WTC11 (cell line): Measurements from ENCODE around the gene KRTAP5-6. TPM values are rescaled to one million over a fixed set of nuclear protein-coding genes. Genes with fewer than 3 reads are reported as not detected.

Experiments
- ATAC-seq: fragments of 200-7000 bp; cut with Tn5 transposase; 2 replicates; pipeline ENCODE4 v1.10.0; 2021; ENCODE audit warnings: mild to moderate bottlenecking, moderate library complexity
- CTCF ChIA-PET: fragments of 300-600 bp; sonication (Branson Sonifier 250); formaldehyde crosslinking; loops from one replicate; lab custom pipeline; 2021; ENCODE audit warnings: antibody characterized with exemption; lab: Charles Lee
- POLR2A ChIA-PET: fragments of 350-600 bp; sonication (Branson Sonifier 250); formaldehyde crosslinking; loops from one replicate; lab custom pipeline; 2021; ENCODE audit warnings: antibody characterized with exemption; lab: Charles Lee
- DNase-seq: peaks from one replicate; pipeline ENCODE4 v3.0.0; 2021; ENCODE audit warnings: low spot score
- H3K27ac Mint-ChIP-seq: 2 replicates; pipeline ENCODE4 v1.8.0; 2021; ENCODE audit warnings: mixed read lengths
- H3K27me3 Mint-ChIP-seq: 2 replicates; pipeline ENCODE4 v1.8.0; 2021; ENCODE audit warnings: low read depth, mild to moderate bottlenecking, moderate library complexity, mixed read lengths
- H3K36me3 Mint-ChIP-seq: 2 replicates; pipeline ENCODE4 v1.8.0; 2021; ENCODE audit warnings: mixed read lengths
- H3K4me1 Mint-ChIP-seq: 2 replicates; pipeline ENCODE4 v1.8.0; 2022; ENCODE audit warnings: mixed read lengths
- H3K4me3 Mint-ChIP-seq: 2 replicates; pipeline ENCODE4 v1.8.0; 2021; ENCODE audit warnings: mild to moderate bottlenecking, moderate library complexity, mixed read lengths
- H3K9me3 Mint-ChIP-seq: 2 replicates; pipeline ENCODE4 v1.8.0; 2021; ENCODE audit warnings: mixed read lengths
- ATF6 ChIP-seq: sonication (generic); formaldehyde crosslinking; IDR thresholded peaks from 2 replicates; pipeline ENCODE4 v1.8.1; 2023; ENCODE audit warnings: mild to moderate bottlenecking, missing genetic modification reagents
- CREB1 ChIP-seq: sonication (generic); formaldehyde crosslinking; IDR thresholded peaks from 2 replicates; pipeline ENCODE4 v1.8.0; 2023; ENCODE audit warnings: mild to moderate bottlenecking, missing genetic modification reagents
- CTCF ChIP-seq: fragments of 200-600 bp; IDR thresholded peaks from 2 replicates; pipeline ENCODE4 v1.8.0; 2022; ENCODE audit warnings: antibody characterized with exemption
- ELF4 ChIP-seq: sonication (generic); formaldehyde crosslinking; IDR thresholded peaks from 2 replicates; pipeline ENCODE4 v1.8.1; 2022; ENCODE audit warnings: low read depth, mild to moderate bottlenecking, moderate library complexity, missing genetic modification reagents
- GRHL2 ChIP-seq: fragments of 250-450 bp; sonication (Bioruptor Pico); IDR thresholded peaks from 2 replicates; pipeline ENCODE4 v1.8.0; 2022; ENCODE audit warnings: mild to moderate bottlenecking, moderate library complexity; ENCODE audit not compliant: insufficient replicate concordance, severe bottlenecking
- HMGA2 ChIP-seq: fragments of 250-450 bp; sonication (Bioruptor Pico); IDR thresholded peaks from 2 replicates; pipeline ENCODE4 v1.4.0; 2021; ENCODE audit warnings: mild to moderate bottlenecking, moderate library complexity
- IRF2 ChIP-seq: sonication (generic); formaldehyde crosslinking; IDR thresholded peaks from 2 replicates; pipeline ENCODE4 v1.8.0; 2022; ENCODE audit warnings: low read depth, missing genetic modification reagents, borderline replicate concordance
- MXD4 ChIP-seq: fragments of 250-450 bp; sonication (Bioruptor Pico); IDR thresholded peaks from 2 replicates; pipeline ENCODE4 v1.8.0; 2021; ENCODE audit warnings: mild to moderate bottlenecking, moderate library complexity, borderline replicate concordance
- NFATC4 ChIP-seq: fragments of 250-450 bp; sonication (Bioruptor Pico); IDR thresholded peaks from 2 replicates; pipeline ENCODE4 v1.9.0; 2021; ENCODE audit warnings: mild to moderate bottlenecking
- NR1H2 ChIP-seq: sonication (generic); formaldehyde crosslinking; IDR thresholded peaks from 2 replicates; pipeline ENCODE4 v1.9.0; 2021; ENCODE audit warnings: mild to moderate bottlenecking, moderate library complexity, missing genetic modification reagents
- RELA ChIP-seq: sonication (generic); formaldehyde crosslinking; IDR thresholded peaks from 2 replicates; pipeline ENCODE4 v1.8.1; 2022; ENCODE audit warnings: missing genetic modification reagents, mild to moderate bottlenecking, borderline replicate concordance
- ZBTB43 ChIP-seq: sonication (generic); formaldehyde crosslinking; IDR thresholded peaks from 2 replicates; pipeline ENCODE4 v1.8.1; 2023; ENCODE audit warnings: mild to moderate bottlenecking, missing genetic modification reagents
- ZNF281 ChIP-seq: sonication (generic); formaldehyde crosslinking; IDR thresholded peaks from 2 replicates; pipeline ENCODE4 v1.8.0; 2023; ENCODE audit warnings: mild to moderate bottlenecking, missing genetic modification reagents
- ZNF396 ChIP-seq: fragments of 250-450 bp; sonication (Bioruptor Pico); IDR thresholded peaks from 2 replicates; pipeline ENCODE4 v1.8.0; 2021; ENCODE audit warnings: mild to moderate bottlenecking, moderate library complexity, borderline replicate concordance
- total RNA-seq: library from RNA; stranded (reverse); gene quantifications from 3 replicates; pipeline ENCODE4 v1.2.3, GENCODE V29; 2021
- TF ChIP-seq, protein P1 (sequence below): sonication (generic); formaldehyde crosslinking; IDR thresholded peaks from 2 replicates; pipeline ENCODE4 v1.8.0; 2022; ENCODE audit warnings: mild to moderate bottlenecking, missing genetic modification reagents
- TF ChIP-seq, protein P2 (sequence below): fragments of 250-450 bp; sonication (Bioruptor Pico); IDR thresholded peaks from 2 replicates; pipeline ENCODE4 v1.9.0; 2021; ENCODE audit warnings: mild to moderate bottlenecking
- TF ChIP-seq, protein P3 (sequence below): sonication (generic); formaldehyde crosslinking; IDR thresholded peaks from 2 replicates; pipeline ENCODE4 v1.8.1; 2023; ENCODE audit warnings: mild to moderate bottlenecking, missing genetic modification reagents, borderline replicate concordance
- TF ChIP-seq, protein P4 (sequence below): sonication (generic); formaldehyde crosslinking; IDR thresholded peaks from 2 replicates; pipeline ENCODE4 v1.8.0; 2022; ENCODE audit warnings: mild to moderate bottlenecking, missing genetic modification reagents

Gene KRTAP5-6
- total RNA-seq, 1 experiment from 2014 or later = 0.35 TPM

GRCh38 chr11:1738380-1738779 lies 41.4 kb downstream of the KRTAP5-6 start:
- DNase-seq = no peak
- H3K4me3 Mint-ChIP-seq = no peak overlapping the region
- no peaks in the 10 kb centered on the region for H3K4me1 Mint-ChIP-seq
- peaks cover 31% of the 10 kb centered on the region for H3K9me3 Mint-ChIP-seq
- TF ChIP-seq ZNF396 (CRISPR knock-in tag) (no peak), GRHL2 (no peak), MXD4 (CRISPR knock-in tag) (no peak), CTCF (no peak), NR1H2 (CRISPR knock-in tag) (no peak), CREB1 (no peak), IRF2 (CRISPR knock-in tag) (no peak)
- TF ChIP-seq, protein P1, sequence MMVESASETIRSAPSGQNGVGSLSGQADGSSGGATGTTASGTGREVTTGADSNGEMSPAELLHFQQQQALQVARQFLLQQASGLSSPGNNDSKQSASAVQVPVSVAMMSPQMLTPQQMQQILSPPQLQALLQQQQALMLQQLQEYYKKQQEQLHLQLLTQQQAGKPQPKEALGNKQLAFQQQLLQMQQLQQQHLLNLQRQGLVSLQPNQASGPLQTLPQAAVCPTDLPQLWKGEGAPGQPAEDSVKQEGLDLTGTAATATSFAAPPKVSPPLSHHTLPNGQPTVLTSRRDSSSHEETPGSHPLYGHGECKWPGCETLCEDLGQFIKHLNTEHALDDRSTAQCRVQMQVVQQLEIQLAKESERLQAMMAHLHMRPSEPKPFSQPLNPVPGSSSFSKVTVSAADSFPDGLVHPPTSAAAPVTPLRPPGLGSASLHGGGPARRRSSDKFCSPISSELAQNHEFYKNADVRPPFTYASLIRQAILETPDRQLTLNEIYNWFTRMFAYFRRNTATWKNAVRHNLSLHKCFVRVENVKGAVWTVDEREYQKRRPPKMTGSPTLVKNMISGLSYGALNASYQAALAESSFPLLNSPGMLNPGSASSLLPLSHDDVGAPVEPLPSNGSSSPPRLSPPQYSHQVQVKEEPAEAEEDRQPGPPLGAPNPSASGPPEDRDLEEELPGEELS (CRISPR knock-in tag) = no peak
- TF ChIP-seq, protein P2, sequence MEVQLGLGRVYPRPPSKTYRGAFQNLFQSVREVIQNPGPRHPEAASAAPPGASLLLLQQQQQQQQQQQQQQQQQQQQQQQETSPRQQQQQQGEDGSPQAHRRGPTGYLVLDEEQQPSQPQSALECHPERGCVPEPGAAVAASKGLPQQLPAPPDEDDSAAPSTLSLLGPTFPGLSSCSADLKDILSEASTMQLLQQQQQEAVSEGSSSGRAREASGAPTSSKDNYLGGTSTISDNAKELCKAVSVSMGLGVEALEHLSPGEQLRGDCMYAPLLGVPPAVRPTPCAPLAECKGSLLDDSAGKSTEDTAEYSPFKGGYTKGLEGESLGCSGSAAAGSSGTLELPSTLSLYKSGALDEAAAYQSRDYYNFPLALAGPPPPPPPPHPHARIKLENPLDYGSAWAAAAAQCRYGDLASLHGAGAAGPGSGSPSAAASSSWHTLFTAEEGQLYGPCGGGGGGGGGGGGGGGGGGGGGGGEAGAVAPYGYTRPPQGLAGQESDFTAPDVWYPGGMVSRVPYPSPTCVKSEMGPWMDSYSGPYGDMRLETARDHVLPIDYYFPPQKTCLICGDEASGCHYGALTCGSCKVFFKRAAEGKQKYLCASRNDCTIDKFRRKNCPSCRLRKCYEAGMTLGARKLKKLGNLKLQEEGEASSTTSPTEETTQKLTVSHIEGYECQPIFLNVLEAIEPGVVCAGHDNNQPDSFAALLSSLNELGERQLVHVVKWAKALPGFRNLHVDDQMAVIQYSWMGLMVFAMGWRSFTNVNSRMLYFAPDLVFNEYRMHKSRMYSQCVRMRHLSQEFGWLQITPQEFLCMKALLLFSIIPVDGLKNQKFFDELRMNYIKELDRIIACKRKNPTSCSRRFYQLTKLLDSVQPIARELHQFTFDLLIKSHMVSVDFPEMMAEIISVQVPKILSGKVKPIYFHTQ = no peak
- no peak for ATAC-seq
- CTCF ChIA-PET = no interaction called here
- no peaks in the 10 kb centered on the region for H3K36me3 Mint-ChIP-seq
- no peak overlapping the region for H3K27ac Mint-ChIP-seq
- POLR2A ChIA-PET = interaction anchor here (0.6 kb wide), 1 partner anchor 180 kb away, joined by 5 read pairs; no protein-coding TSS in a partner anchor
- peaks cover 51% of the 10 kb centered on the region for H3K27me3 Mint-ChIP-seq

- Mint-ChIP-seq H3K4me3 (no peak overlapping the region), H3K27ac (no peak overlapping the region), H3K4me1 (no peaks in the 10 kb centered on the region), H3K9me3 (peaks cover 31% of the 10 kb centered on the region), H3K36me3 (no peaks in the 10 kb centered on the region), H3K27me3 (peaks cover 43% of the 10 kb centered on the region)
- ChIA-PET POLR2A (no interaction called here), CTCF (interaction anchor here (0.7 to 1.0 kb wide), 2 partner anchors 46 to 87 kb away, joined by 3 to 4 read pairs; no protein-coding TSS in a partner anchor)
- ATAC-seq = no peak
- no peak for DNase-seq
- no peak for TF ChIP-seq RELA (CRISPR knock-in tag)
- TF ChIP-seq, protein P3, sequence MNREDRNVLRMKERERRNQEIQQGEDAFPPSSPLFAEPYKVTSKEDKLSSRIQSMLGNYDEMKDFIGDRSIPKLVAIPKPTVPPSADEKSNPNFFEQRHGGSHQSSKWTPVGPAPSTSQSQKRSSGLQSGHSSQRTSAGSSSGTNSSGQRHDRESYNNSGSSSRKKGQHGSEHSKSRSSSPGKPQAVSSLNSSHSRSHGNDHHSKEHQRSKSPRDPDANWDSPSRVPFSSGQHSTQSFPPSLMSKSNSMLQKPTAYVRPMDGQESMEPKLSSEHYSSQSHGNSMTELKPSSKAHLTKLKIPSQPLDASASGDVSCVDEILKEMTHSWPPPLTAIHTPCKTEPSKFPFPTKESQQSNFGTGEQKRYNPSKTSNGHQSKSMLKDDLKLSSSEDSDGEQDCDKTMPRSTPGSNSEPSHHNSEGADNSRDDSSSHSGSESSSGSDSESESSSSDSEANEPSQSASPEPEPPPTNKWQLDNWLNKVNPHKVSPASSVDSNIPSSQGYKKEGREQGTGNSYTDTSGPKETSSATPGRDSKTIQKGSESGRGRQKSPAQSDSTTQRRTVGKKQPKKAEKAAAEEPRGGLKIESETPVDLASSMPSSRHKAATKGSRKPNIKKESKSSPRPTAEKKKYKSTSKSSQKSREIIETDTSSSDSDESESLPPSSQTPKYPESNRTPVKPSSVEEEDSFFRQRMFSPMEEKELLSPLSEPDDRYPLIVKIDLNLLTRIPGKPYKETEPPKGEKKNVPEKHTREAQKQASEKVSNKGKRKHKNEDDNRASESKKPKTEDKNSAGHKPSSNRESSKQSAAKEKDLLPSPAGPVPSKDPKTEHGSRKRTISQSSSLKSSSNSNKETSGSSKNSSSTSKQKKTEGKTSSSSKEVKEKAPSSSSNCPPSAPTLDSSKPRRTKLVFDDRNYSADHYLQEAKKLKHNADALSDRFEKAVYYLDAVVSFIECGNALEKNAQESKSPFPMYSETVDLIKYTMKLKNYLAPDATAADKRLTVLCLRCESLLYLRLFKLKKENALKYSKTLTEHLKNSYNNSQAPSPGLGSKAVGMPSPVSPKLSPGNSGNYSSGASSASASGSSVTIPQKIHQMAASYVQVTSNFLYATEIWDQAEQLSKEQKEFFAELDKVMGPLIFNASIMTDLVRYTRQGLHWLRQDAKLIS (CRISPR knock-in tag) = no peak
- no peak for TF ChIP-seq ATF6 (CRISPR knock-in tag)
- no peak for TF ChIP-seq NFATC4 (CRISPR knock-in tag)
- TF ChIP-seq, protein P4, sequence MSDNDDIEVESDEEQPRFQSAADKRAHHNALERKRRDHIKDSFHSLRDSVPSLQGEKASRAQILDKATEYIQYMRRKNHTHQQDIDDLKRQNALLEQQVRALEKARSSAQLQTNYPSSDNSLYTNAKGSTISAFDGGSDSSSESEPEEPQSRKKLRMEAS = no peak
- no peak for TF ChIP-seq ZBTB43 (CRISPR knock-in tag)
- no peak for TF ChIP-seq GRHL2
- no peak for TF ChIP-seq ZNF281 (CRISPR knock-in tag)
- no peak for TF ChIP-seq ELF4 (CRISPR knock-in tag)
- TF ChIP-seq HMGA2 (CRISPR knock-in tag) = no peak
Observed at GRCh38 chr11:1739576-1739975, 42.6 kb downstream of the KRTAP5-6 start.
